GM19463 (cell line): ENCODE results near the gene HAPLN2.

Experiments used
- ATAC-seq: cut with Tn5 transposase; IDR thresholded peaks from one replicate; pipeline ENCODE4 v1.9.1; 2021; ENCODE audit warnings: mild to moderate bottlenecking, moderate library complexity; ENCODE audit not compliant: unreplicated experiment

Gene HAPLN2

GRCh38 chr1:156659988-156660751 lies 41.0 kb downstream of the HAPLN2 start:
- ATAC-seq: peak; percentile 58

GRCh38 chr1:156660752-156661112 lies 41.5 kb downstream of the HAPLN2 start:
- no peak for ATAC-seq

GRCh38 chr1:156662005-156662799 lies 43.0 kb downstream of the HAPLN2 start:
- ATAC-seq: no peak

DNA sequence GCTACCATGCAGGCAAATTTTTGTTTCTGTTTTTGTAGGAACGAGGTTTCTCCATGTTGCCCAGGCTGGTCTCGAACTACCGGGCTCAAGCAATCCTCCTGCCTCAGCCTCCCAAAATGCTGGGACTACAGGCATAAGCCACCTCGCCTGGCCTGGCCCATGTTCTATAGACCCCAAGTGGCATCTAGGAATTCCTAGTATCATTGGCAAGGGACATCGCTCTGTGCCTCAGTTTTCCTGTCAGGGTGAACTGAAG lies 43.5 kb downstream of the HAPLN2 start:
- ATAC-seq: no peak

DNA sequence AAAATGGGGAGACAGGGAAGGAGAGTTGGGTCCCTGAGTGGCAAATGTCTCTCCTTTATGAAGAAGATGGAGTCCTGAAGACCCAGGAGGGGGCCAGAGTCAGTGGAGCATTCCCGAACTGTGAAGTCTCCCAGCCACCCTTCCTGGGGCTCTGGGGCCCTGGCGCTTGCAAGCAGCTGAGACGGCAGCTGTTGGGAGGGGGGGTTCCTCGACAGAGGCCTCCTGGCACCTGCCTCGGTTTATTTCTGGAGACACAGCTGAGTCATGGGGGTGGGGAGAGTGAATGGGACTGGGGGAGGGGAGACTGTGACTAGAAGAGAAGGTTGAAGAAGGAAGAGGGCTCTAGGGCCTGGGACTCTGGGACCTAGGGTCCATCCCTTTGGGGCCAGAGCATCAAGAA lies 44.0 kb downstream of the HAPLN2 start:
- ATAC-seq: no peak

GRCh38 chr1:156664046-156664766 lies 45.0 kb downstream of the HAPLN2 start:
- ATAC-seq: no peak

DNA sequence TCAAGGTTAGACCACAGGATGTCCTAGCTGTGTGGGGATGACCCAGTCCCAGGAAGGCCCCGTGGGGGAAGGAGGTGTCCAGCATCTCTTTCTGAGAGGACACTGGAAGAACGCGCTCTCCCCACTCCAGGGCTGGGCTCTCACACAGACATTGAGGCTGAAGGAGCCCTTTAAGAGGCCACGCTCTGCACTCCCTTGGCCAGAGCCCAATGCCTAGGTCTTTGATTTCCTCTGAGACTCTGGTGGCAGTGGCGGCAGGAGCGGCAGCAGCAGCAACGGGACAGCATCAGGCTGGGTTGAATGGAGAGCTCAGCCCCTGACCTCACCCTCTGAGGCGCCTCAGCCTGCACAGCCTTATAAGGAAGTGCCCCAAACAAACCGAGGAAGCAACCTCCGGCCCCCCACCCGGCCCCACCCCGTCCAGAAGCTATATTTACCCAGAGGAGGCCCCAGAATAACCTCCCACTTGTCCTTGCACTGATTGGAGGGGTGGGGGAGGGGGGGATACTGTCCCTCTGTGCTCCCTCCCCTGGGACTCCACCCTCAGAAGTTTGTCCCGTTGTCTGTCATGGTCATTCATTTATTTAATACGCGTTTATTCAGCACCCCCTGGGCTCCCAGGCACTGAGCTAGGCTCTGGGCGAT lies 45.7 kb downstream of the HAPLN2 start:
- peak; percentile 30 for ATAC-seq

DNA sequence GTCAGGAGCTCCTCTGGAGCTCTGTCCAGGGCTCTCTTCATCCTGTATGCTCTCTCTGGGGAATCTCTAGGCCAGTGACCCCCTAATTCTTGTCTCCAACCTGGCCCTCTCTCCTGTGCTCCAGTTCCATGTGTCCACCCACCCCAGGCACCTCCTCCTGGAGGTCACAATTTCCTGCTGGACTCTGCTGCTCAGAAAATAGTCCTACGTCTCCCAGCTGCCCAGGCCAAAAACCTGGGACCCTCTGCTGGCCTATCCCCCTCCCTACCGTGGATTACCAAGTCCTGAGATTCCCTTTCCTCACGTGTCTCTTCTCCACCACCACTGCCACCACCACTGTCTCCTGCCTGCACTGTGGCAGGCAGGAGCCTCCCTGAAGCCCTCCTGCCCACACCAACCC lies 46.3 kb downstream of the HAPLN2 start:
- no peak for ATAC-seq

- no peak for ATAC-seq
These were observed 47.8 kb downstream of the HAPLN2 start for GRCh38 chr1:156666862-156667609.

DNA sequence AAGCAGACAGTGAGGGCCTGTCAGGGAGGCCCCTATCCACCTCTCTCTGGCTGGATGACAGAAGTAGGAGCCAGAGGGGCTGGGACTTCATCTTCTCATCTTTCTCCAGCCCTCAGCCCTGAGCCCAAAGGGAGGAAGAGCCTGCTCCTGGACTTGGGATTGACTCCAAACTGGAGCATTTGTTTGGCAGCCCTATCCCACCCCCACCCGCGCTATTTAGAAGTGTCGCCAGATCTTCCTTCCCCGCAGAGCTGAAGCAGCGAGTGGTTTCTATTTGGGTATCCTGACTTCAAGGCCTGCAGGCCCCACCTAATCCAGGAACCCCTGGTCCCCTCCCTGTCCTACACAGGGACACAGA lies 48.4 kb downstream of the HAPLN2 start:
- ATAC-seq: no peak

- ATAC-seq: no peak
These were observed 48.9 kb downstream of the HAPLN2 start for GRCh38 chr1:156667968-156668709.

DNA sequence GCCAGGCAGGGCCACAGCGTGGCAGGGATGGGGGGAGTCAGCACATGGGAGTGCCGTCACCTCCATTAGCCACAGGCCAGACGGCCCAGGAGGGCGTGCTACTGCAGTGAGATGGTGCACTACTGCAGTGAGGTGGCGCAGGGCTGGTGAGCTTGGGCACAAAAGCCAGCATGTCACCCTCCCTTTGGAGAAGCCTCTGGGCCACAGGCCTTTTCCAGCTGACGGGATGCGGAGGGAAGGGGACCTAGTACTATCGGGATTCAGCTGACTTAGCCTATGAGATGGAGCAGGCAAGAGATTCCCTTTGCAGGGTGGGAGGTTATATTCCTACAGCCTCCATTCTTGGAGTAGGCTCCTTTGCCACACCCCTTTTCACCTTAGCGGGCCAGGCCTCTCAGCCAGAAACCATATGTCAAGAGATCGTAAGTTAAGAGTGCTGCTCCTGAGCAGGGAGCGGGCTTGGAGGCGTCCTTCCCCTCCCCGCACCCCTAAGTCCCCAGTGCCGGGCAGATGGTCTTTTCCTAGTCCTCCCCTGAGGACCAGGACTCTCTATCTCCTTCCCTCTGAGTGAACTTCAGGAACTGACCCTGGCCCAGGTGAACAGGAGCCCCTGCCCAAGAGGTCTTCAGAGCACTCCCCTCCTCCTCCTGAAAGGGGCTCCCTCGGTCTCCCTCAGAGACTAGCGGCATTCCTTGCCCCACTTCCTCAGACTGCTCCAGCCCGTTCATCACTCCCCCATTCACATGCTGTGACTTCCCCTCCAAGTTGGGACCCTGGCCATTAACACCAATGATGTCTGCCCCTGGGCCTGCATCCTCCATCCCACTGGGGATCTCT lies 49.8 kb downstream of the HAPLN2 start:
- no peak for ATAC-seq

DNA sequence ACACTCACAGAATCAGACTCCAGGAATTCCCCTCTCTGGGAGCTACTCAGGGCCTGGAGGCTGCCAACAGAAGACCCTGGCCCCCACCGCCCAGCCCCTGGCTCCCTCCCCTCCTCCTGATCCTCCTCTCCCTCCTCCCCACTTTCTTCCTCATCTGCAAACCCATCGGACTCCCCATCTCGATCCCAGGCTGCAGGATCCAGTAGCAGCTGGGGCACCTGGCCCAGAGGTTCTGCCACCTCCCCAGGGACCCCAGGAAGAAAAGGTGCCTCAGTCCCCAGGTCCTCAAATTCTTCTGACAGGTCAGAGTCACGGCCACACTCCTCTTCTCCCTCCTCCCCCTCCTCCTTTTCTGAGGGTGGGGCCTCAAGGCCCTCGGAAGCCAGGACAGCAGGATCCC lies 50.6 kb downstream of the HAPLN2 start:
- ATAC-seq: no peak

GRCh38 chr1:156670359-156670758 lies 51.1 kb downstream of the HAPLN2 start:
- ATAC-seq: no peak

- ATAC-seq: no peak
These were observed 51.6 kb downstream of the HAPLN2 start for GRCh38 chr1:156670791-156671190.

GRCh38 chr1:156671804-156672203 lies 52.6 kb downstream of the HAPLN2 start:
- ATAC-seq: no peak

GRCh38 chr1:156673387-156674121 lies 54.3 kb downstream of the HAPLN2 start:
- no peak for ATAC-seq
